Mucosa of rectum (tissue), 2 donors: Measurements from ENCODE around the gene TMEM190.
A peak's percentile ranks its signal among the peaks of the same experiment; 100 is the strongest.
"Not testable (repeated sequence)": the region's sequence is repeated elsewhere in the genome, so short reads cannot be mapped to it uniquely, and the experiment has no call there.

Source experiments
- H3K27ac ChIP-seq, 2 donors: one replicate each; pipeline ENCODE4 v1.7.0; 2013; ENCODE audit warnings: inconsistent platforms in 2 of 2, low read depth in 2 of 2, low read length in 2 of 2
- H3K27me3 ChIP-seq, 2 donors: one replicate each; pipeline ENCODE4 v1.7.0; 2013; ENCODE audit warnings: low read length in 2 of 2; ENCODE audit not compliant: control insufficient read depth in 2 of 2, insufficient read depth in 2 of 2
- H3K36me3 ChIP-seq, 2 donors: one replicate each; pipeline ENCODE4 v1.7.0; 2013; ENCODE audit warnings: low read length in 2 of 2; ENCODE audit not compliant: control insufficient read depth in 2 of 2, insufficient read depth in 2 of 2
- H3K4me1 ChIP-seq, 2 donors: one replicate each; pipeline ENCODE4 v1.7.0; 2013; ENCODE audit warnings: low read length in 2 of 2, mild to moderate bottlenecking in 1 of 2; ENCODE audit not compliant: control insufficient read depth in 2 of 2, insufficient read depth in 2 of 2
- H3K4me3 ChIP-seq, 2 donors: one replicate each; pipeline ENCODE4 v1.7.0; 2013; ENCODE audit warnings: low read length in 2 of 2
- H3K9ac ChIP-seq, 2 donors: one replicate each; pipeline ENCODE4 v1.7.0; 2013; ENCODE audit warnings: low read length in 2 of 2, low read depth in 1 of 2, mild to moderate bottlenecking in 1 of 2
- H3K9me3 ChIP-seq, 2 donors: one replicate each; pipeline ENCODE4 v1.7.0; 2013; ENCODE audit warnings: low read length in 2 of 2; ENCODE audit not compliant: control insufficient read depth in 2 of 2
- donor health status: healthy.
- donor health status: Normal muscosa, but diverticular disease.

The TMEM190 gene

GRCh38 chr19:55391702-55392615, 15.3 kb downstream of the TMEM190 start:
- no peaks in the 10 kb centered on the region for H3K9me3 ChIP-seq
- H3K27ac ChIP-seq: no peak overlapping the region
- H3K4me1 ChIP-seq: peaks cover 17% of the 10 kb centered on the region in 2 donors
- H3K36me3 ChIP-seq: peaks cover 30 to 43% of the 10 kb centered on the region in 2 donors
- no peaks in the 10 kb centered on the region for H3K27me3 ChIP-seq
- H3K9ac ChIP-seq: no peak overlapping the region
- no peak overlapping the region for H3K4me3 ChIP-seq

- Histone ChIP-seq H3K9me3 (no peaks in the 10 kb centered on the region), H3K4me1 (peaks cover 6% of the 10 kb centered on the region in 2 donors), H3K4me3 (no peak overlapping the region), H3K27me3 (no peaks in the 10 kb centered on the region), H3K27ac (no peak overlapping the region), H3K9ac (no peak overlapping the region), H3K36me3 (peaks cover 20 to 32% of the 10 kb centered on the region in 2 donors)
Observed at GRCh38 chr19:55392820-55393761, 16.5 kb downstream of the TMEM190 start.

DNA sequence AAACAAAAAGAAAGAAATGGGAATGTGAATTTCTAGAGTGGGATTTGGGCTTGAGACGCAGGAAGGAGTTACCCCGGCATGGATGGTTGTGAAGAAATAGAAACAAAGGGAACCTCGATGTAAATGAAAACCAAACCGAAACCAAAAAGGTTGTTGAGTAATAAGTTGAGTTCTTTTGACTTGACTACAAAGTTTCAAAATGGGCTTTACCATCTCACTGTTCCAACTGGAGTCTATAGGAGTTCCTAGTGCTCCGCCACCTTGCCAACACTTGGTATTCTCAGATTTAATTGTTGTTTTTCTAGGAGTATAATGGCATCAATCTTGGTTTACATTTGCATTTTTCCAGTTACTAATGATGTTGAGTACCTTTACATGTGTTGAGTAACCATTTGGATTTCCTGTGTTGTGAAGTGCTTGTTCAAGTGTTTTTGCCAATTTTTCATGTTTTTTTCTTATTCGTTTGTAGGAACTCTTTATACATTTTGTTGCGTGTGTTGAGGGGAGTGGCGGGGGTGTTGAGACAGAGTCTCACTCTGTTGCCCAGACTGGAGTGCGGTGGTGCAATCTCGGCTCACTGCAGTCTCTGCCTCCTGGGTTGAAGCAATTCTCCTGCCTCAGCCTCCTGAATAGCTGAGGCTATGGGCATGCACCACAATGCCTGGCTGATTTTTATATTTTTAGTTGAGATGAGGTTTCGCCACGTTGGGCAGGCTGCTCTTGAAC, 21.7 kb downstream of the TMEM190 start:
- Histone ChIP-seq H3K9me3 (no peaks in the 10 kb centered on the region), H3K9ac (no peak overlapping the region), H3K36me3 (peaks cover 11 to 28% of the 10 kb centered on the region in 2 donors), H3K27me3 (no peaks in the 10 kb centered on the region), H3K27ac (no peak overlapping the region), H3K4me1 (no peaks in the 10 kb centered on the region), H3K4me3 (no peak overlapping the region)

DNA sequence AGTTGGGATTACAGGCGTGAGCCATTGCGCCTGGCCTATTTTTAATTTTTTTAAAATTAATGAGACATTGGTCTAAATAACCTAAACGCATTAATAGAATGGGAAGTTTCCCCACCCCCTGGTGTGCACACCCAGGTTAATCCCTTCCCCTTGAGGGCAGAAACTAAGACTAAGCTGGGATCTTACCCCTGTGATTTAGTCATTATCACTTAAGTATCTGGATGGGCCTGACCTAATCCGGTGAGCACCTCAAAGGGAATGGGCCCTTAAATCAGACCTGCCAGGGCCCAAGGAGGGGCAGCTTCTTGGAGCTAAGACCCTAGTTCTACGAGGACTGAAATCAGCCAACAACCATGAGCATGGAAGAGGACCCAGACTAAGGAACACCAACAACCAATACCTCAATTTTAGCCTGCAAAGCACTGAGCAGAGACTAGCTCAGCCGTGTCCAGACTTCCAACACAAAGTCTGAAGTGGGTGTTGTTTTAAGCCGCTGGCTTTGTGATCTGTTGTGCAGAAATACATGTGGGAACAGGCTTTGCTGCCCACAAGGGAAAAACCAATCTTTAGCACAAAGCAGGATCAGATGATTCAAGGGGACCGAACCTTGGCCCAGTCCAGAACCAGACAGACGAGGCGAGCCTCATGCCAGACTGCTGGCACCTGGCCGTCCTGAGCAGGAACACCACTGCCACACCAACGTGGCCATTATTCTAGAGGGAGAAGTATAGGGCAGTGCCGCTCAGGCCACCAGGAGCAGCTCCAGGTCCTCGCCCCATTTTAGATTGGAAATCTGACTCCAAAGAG, 23.9 kb downstream of the TMEM190 start:
- H3K9me3 ChIP-seq: no peaks in the 10 kb centered on the region
- H3K9ac ChIP-seq: no peak overlapping the region
- H3K27me3 ChIP-seq: no peaks in the 10 kb centered on the region
- no peak overlapping the region for H3K27ac ChIP-seq
- H3K4me1 ChIP-seq: no peaks in the 10 kb centered on the region
- H3K36me3 ChIP-seq: peaks cover 11 to 36% of the 10 kb centered on the region in 2 donors
- H3K4me3 ChIP-seq: no peak overlapping the region

DNA sequence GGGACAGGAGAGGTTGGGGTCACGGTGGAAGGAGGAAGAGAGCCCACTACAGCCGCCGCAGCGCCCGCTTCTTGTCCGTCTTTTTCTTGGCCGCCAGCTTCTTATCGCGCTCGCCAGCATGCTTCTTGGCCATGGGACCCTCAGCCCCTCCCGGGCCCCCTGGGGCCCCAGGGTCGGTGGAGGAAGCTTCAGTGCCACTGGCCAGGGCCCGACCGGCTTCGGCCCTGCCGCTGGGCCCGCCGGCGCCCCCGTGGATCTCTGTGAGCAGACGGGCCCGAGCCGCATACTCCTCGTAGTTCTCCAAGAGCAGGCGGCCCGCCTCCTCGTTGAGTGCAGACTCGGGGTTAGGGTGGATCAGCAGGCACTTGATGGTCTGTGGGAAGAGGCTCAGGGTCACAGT, 24.8 kb downstream of the TMEM190 start:
- peaks cover 11 to 37% of the 10 kb centered on the region in 2 donors for H3K36me3 ChIP-seq
- H3K4me3 ChIP-seq, H3K27me3 ChIP-seq, H3K4me1 ChIP-seq, H3K27ac ChIP-seq, H3K9me3 ChIP-seq, H3K9ac ChIP-seq: not testable (repeated sequence)

GRCh38 chr19:55402509-55402908, 25.9 kb downstream of the TMEM190 start:
- H3K4me3 ChIP-seq: no peak overlapping the region
- H3K9ac ChIP-seq: no peak overlapping the region
- H3K27me3 ChIP-seq: no peaks in the 10 kb centered on the region
- H3K4me1 ChIP-seq: peaks cover 9 to 10% of the 10 kb centered on the region in 2 donors
- no peak overlapping the region for H3K27ac ChIP-seq
- no peaks in the 10 kb centered on the region for H3K9me3 ChIP-seq
- peaks cover 11 to 37% of the 10 kb centered on the region in 2 donors for H3K36me3 ChIP-seq

DNA sequence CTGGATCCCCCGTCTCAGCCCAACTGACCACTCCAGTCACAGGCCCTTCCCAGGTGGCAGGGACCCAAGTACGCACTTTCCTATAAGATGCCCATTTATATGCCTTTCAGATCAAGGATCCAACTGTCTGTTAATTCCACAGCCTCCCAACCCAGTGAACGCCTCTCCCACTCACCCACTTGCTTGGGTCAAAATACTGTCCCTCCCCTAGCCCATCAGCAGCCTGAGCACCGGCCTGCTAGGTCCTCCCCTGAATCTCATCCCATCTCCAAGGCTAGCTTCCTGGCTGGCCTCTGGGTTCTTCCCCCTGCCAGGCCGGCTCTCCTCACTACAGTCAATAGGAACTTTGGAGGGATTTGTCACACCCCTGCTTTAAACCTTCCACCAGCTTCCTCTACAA, 29.0 kb downstream of the TMEM190 start:
- no peak overlapping the region for H3K27ac ChIP-seq
- no peak overlapping the region for H3K4me3 ChIP-seq
- peaks cover 13 to 14% of the 10 kb centered on the region in 2 donors for H3K4me1 ChIP-seq
- H3K36me3 ChIP-seq: peaks cover 7 to 31% of the 10 kb centered on the region in 2 donors
- H3K27me3 ChIP-seq: no peaks in the 10 kb centered on the region
- H3K9me3 ChIP-seq: no peaks in the 10 kb centered on the region
- H3K9ac ChIP-seq: peak overlapping the region in 1 of 2 donors; percentile 26

DNA sequence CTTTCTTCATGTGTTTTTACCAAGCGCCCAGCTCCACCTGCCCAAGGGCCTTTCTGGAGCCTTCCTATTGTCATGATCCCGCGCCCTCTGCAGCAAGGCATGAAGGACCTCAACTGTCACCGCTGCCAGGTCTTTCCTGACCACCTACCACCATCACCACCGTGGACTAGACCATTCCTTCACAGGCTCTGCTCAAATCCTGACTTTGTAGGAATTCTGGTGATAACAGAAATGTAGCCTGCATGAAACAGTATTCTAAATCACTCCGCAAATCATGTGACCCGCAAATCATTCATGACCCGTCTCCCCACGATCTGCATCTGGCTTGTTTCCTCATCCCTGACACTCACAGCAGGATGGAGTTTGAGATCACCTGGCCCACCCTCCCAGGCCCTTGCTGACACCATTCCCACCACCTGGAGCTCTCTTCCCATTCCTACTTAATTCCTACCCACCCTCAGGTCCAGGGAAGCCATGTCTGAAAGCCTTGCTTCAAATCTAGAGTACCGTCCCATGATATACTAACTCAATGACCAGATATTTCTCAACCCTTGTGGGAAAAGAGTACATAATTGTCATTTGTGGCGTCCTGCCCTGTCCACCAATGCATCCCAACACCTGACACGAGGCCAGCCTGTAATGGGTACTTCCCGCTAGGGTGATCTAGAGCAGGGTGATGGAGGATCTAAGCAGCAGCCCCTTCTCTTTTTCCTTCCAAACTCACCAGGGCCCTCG, 29.6 kb downstream of the TMEM190 start:
- H3K9ac ChIP-seq: no peak overlapping the region

More for the DNA sequence above, 29.6 kb downstream of the TMEM190 start:
- H3K36me3 ChIP-seq: peaks cover 3 to 27% of the 10 kb centered on the region in 2 donors
- no peak overlapping the region for H3K27ac ChIP-seq
- peaks cover 13 to 14% of the 10 kb centered on the region in 2 donors for H3K4me1 ChIP-seq
- no peaks in the 10 kb centered on the region for H3K27me3 ChIP-seq
- peak overlapping the region; percentile 60 to 86 for H3K4me3 ChIP-seq
- H3K9me3 ChIP-seq: no peaks in the 10 kb centered on the region
